GM12891 (cell line): ENCODE results near the gene INO80.

ENCODE experiments used
- PAX5 ChIP-seq: IDR thresholded peaks from 2 replicates; pipeline ENCODE4 v1.6.1; 2011; ENCODE audit warnings: low read length, moderate library complexity, mild to moderate bottlenecking; ENCODE audit not compliant: insufficient read depth, severe bottlenecking
- POLR2A ChIP-seq: IDR thresholded peaks from 2 replicates; pipeline ENCODE4 v1.6.1; 2011; ENCODE audit warnings: low read depth, low read length, control low read depth
- POLR2AphosphoS5 ChIP-seq: IDR thresholded peaks from 2 replicates; pipeline ENCODE4 v1.6.1; 2011; ENCODE audit warnings: low read depth, low read length, control low read depth
- POU2F2 ChIP-seq: IDR thresholded peaks from 2 replicates; pipeline ENCODE4 v1.6.1; 2011; ENCODE audit warnings: low read depth, mild to moderate bottlenecking, control low read depth, low read length, moderate library complexity
- SPI1 ChIP-seq: IDR thresholded peaks from 2 replicates; pipeline ENCODE4 v1.6.1; 2011; ENCODE audit warnings: low read depth, low read length, control low read depth
- TAF1 ChIP-seq: IDR thresholded peaks from 2 replicates; pipeline ENCODE4 v1.6.1; 2011; ENCODE audit warnings: low read depth, low read length, control low read depth

GRCh38 chr15:41056810-41057209 is 59.3 kb downstream of the INO80 start:
- no peak for TF ChIP-seq POLR2A
- TF ChIP-seq TAF1: no peak
- TF ChIP-seq POLR2AphosphoS5: no peak
- no peak for TF ChIP-seq POU2F2
- TF ChIP-seq SPI1: no peak
- TF ChIP-seq PAX5: no peak
